A673 (cell line): ENCODE measurements around the gene PPP1R7. TPM values are rescaled to one million over a fixed set of nuclear protein-coding genes. Genes with fewer than 3 reads are reported as not detected.

ENCODE experiments used
- BruUV-seq: library from RNA; stranded (reverse); fragments of 400-500 nt; replicated peaks from 2 replicates; lab custom pipeline; 2021; lab: Mats Ljungman, UMichigan
- CTCF ChIA-PET: fragments of 300-600 bp; sonication (Branson Sonifier 250); formaldehyde crosslinking; loops from one replicate; lab custom pipeline; 2022; ENCODE audit warnings: antibody characterized with exemption; lab: Charles Lee
- POLR2A ChIA-PET: fragments of 300-600 bp; sonication (Branson Sonifier 250); formaldehyde crosslinking; loops from one replicate; lab custom pipeline; 2022; ENCODE audit warnings: antibody characterized with exemption; ENCODE audit not compliant: low non-redundant PET; lab: Charles Lee
- DNase-seq: peaks from one replicate; pipeline ENCODE4 v3.0.0-alpha.2; 2015; ENCODE audit warnings: low spot score
- H3K27ac ChIP-seq: fragments of 200-600 bp; sonication (generic); 2 replicates; pipeline ENCODE4 v1.5.1; 2016; ENCODE audit warnings: mixed run types, low read depth, mild to moderate bottlenecking, mixed read lengths, antibody characterized with exemption, low read length; ENCODE audit not compliant: poor library complexity, severe bottlenecking
- H3K27me3 ChIP-seq: fragments of 200-600 bp; sonication (generic); replicated peaks from 2 replicates; pipeline ENCODE4 v1.6.1; 2017; ENCODE audit warnings: mixed run types, low read depth, mild to moderate bottlenecking, mixed read lengths, antibody characterized with exemption, low read length; ENCODE audit not compliant: insufficient read depth, poor library complexity
- H3K36me3 ChIP-seq: fragments of 200-600 bp; sonication (generic); 2 replicates; pipeline ENCODE4 v1.6.1; 2016; ENCODE audit warnings: mixed run types, mild to moderate bottlenecking, mixed read lengths, antibody characterized with exemption, low read length; ENCODE audit not compliant: insufficient read depth, poor library complexity, severe bottlenecking
- H3K4me1 ChIP-seq: fragments of 200-600 bp; sonication (generic); 2 replicates; pipeline ENCODE4 v1.6.1; 2017; ENCODE audit warnings: mixed run types, mild to moderate bottlenecking, mixed read lengths, antibody characterized with exemption, low read length; ENCODE audit not compliant: insufficient read depth, poor library complexity, severe bottlenecking
- H3K4me3 ChIP-seq: fragments of 200-600 bp; sonication (generic); 2 replicates; pipeline ENCODE4 v1.5.1; 2016; ENCODE audit warnings: low read depth, mixed run types, mild to moderate bottlenecking, mixed read lengths, low read length; ENCODE audit not compliant: poor library complexity, severe bottlenecking
- H3K9me3 ChIP-seq: fragments of 200-600 bp; sonication (generic); 2 replicates; pipeline ENCODE4 v1.6.1; 2016; ENCODE audit warnings: mixed run types, low read depth, mild to moderate bottlenecking, mixed read lengths, antibody characterized with exemption, low read length; ENCODE audit not compliant: poor library complexity, severe bottlenecking
- CTCF ChIP-seq: fragments of 300-800, 200-600 bp; sonication (generic); conservative IDR thresholded peaks from 2 replicates; pipeline ENCODE4 v1.5.1; 2017; ENCODE audit warnings: low read depth, mild to moderate bottlenecking, antibody characterized with exemption, low read length, moderate library complexity, mixed read lengths
- EZH2 ChIP-seq: fragments of 200-600 bp; sonication (generic); IDR thresholded peaks from 2 replicates; pipeline ENCODE4 v1.6.1; 2017; ENCODE audit warnings: borderline replicate concordance, low read depth, mild to moderate bottlenecking, mixed read lengths, antibody characterized with exemption, low read length; ENCODE audit not compliant: poor library complexity, severe bottlenecking
- intact Hi-C: fragments of 100-400 bp; cut with micrococcal nuclease; formaldehyde crosslinking; loops from one replicate; pipeline ENCODE4 v1.10.0; 2022; ENCODE audit not compliant: unreplicated experiment
- total RNA-seq: library from RNA; stranded (reverse); gene quantifications from 2 replicates; pipeline ENCODE4 v1.2.3, GENCODE V29; 2021

Gene PPP1R7
- total RNA-seq, 1 experiment from 2014 or later = 70.7 TPM

- no TSS peak for BruUV-seq
- TF ChIP-seq CTCF (no peak), EZH2 (no peak)
- no peaks in the 10 kb centered on the region for H3K4me1 ChIP-seq
- H3K36me3 ChIP-seq = no peaks in the 10 kb centered on the region
- ChIA-PET CTCF (no interaction called here), POLR2A (no interaction called here)
- H3K27me3 ChIP-seq = no peaks in the 10 kb centered on the region
- H3K4me3 ChIP-seq = no peak overlapping the region
- H3K9me3 ChIP-seq = no peaks in the 10 kb centered on the region
- H3K27ac ChIP-seq = no peak overlapping the region
- intact Hi-C loops = no loop called here
- no peak for DNase-seq
Measured at GRCh38 chr2:241207641-241208040, 57.4 kb downstream of the PPP1R7 start.

DNA sequence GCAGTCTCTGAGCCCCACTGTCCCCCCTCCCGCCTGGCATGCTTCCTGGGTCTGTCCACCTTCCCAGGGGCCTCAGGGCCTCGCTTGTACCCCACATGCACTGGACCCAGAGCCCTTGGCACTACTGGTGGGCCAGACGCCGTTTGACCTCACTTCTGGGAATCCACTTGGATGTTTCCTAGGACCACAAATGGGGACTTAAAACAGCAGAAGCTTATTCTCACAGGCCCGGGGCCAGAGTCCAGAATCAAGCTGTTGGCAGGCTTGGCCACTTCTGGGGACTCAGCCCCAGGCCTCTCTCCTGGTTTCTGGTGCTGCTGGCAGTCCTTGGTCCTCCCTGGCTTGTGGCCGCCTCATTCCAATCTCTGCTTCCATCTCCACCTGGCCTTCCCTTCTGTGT is 57.8 kb downstream of the PPP1R7 start:
- Histone ChIP-seq H3K36me3 (no peaks in the 10 kb centered on the region), H3K9me3 (no peaks in the 10 kb centered on the region), H3K4me1 (no peaks in the 10 kb centered on the region), H3K4me3 (no peak overlapping the region), H3K27me3 (no peaks in the 10 kb centered on the region), H3K27ac (no peak overlapping the region)
- DNase-seq = no peak
- no TSS peak for BruUV-seq
- intact Hi-C loops = no loop called here
- ChIA-PET CTCF (no interaction called here), POLR2A (no interaction called here)
- TF ChIP-seq EZH2 (no peak), CTCF (no peak)

DNA sequence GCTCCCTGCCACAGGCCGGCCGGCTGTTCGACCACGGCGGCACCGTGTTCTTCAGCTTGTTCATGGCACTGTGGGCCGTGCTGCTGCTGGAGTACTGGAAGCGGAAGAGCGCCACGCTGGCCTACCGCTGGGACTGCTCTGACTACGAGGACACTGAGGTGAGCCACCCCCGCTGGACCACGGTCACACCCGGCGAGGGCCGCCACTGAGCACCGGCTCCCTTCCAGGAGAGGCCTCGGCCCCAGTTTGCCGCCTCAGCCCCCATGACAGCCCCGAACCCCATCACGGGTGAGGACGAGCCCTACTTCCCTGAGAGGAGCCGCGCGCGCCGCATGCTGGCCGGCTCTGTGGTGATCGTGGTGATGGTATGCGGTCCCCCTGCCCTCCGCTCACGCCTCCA is 59.0 kb downstream of the PPP1R7 start:
- Histone ChIP-seq H3K27ac (no peak overlapping the region), H3K27me3 (no peaks in the 10 kb centered on the region), H3K4me3 (no peak overlapping the region), H3K9me3 (no peaks in the 10 kb centered on the region), H3K36me3 (no peaks in the 10 kb centered on the region), H3K4me1 (no peaks in the 10 kb centered on the region)
- intact Hi-C loops = no loop called here
- DNase-seq = no peak
- ChIA-PET CTCF (no interaction called here), POLR2A (no interaction called here)
- no TSS peak for BruUV-seq
- no peak for TF ChIP-seq EZH2
- TF ChIP-seq CTCF = no peak
